ENCODE results near the gene RPP25L.

Gene RPP25L

DNA sequence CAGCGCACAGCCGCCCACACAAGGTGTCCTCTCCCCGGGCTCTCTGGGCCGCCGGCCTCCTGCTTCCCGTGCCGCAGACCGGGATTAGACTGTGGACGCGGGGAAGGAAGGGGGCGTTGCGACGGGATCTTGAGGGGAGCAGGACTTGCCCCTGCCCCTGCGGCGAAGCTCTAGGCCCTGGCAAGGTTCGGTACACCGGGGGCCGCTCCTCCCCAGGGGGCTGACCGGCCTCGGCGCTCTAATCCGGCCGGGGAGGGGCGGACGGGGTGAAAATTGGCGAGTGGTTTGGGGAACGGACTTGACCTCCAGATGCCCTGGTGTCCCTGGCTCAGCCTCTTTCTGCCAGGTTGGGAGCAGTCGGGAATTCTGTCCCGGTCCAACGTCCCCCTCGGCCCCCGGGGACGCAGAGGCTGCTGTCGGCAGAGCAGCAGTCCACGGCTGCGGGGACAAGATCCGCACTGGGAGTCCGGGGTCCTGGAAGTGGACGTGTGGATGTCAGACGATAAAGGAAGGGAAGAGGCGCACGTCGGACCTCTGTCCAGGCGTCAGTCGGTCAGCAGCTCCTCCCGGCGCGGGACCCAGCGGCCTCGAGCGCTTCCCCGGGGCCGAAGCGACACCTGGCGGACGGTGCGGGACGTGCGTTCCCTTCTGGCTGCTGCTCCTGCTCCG lies 20.5 kb downstream of the RPP25L start:
- Histone ChIP-seq H3K4me3 (ENCODE audit: control insufficient read depth in 1 of 7, extremely low read depth in 1 of 7, insufficient read depth in 4 of 7, low read depth in 2 of 7, low read length in 6 of 7) (peak overlapping the region in 6 of 7 experiments; percentile 9 to 74 (median 60)), H3K4me1 (ENCODE audit: control extremely low read depth in 1 of 4, control insufficient read depth in 4 of 4, insufficient read depth in 4 of 4, low read length in 3 of 4) (peaks cover 0 to 47% (median 43%) of the 10 kb centered on the region in 4 experiments), H3K27ac (ENCODE audit: insufficient read depth in 1 of 2, low read depth in 1 of 2, low read length in 2 of 2, poor library complexity in 1 of 2, severe bottlenecking in 2 of 2) (no peak overlapping the region), H3K9me3 (ENCODE audit: control extremely low read depth in 1 of 5, control insufficient read depth in 4 of 5, insufficient read depth in 2 of 5, low read depth in 1 of 5, low read length in 4 of 5) (no peaks in the 10 kb centered on the region), H3K36me3 (ENCODE audit: control insufficient read depth in 4 of 4, insufficient read depth in 4 of 4, low read length in 3 of 4) (no peaks in the 10 kb centered on the region), H3K27me3 (replicated peaks in 2 of 5; ENCODE audit: control insufficient read depth in 4 of 5, insufficient read depth in 5 of 5, low read length in 4 of 5) (peaks cover 11 to 92% (median 52%) of the 10 kb centered on the region in 5 experiments)
- WGBS (ENCODE audit: insufficient coverage): 1% methylated on average over 47 of the region's 60 CpGs
- ChIA-PET CTCF (interaction anchor here (0.8 to 5.6 kb wide), 31 partner anchors 9 to 191 kb away, joined by 3 to 57 read pairs (median 4); no protein-coding TSS in a partner anchor), POLR2A (interaction anchor here (0.5 to 0.6 kb wide), 2 partner anchors 11 to 42 kb away, joined by 3 to 4 read pairs; no protein-coding TSS in a partner anchor)
- peak; percentile 53 to 72 (median 69) for DNase-seq

DNA sequence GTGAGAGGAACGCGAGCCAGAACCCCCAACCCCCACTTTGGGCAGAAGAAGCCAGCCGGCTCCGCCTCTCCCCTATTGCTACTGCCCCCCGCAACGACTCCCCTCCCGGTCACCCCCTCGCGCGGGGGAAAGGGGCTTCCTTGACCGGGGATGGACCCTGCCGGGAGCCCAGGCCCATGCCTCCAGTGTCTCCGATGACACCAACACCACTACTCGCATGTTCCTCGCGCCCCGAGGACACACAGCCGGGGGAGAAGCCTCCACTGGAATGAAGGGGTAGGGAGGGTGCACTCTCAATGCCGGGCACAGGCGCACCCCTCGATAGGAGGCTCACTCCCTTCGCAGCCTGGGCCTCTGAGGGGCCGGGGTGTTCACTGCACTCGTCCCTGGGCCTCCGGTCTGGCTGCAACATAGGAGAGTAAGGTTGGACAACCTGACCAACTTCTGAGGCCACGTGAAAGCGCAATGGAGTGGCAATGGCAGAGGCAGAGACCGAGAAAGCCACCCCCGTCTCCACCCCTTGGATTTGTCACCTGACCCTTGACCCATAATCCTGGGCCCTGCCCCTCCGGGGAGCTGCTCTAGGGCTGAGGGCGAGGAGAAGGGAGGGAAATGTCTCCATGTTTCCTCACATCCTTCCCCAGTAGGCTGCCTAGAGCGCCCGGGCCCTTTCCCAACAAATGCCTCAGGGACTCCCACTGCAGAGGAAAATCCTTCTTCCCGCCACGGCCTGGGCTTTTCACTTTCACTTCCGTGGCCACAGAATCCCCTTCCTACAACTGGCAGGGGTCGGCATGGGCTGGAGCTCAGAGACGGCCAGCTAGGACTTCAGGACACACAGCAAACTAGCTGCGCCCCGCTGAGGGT lies 21.3 kb downstream of the RPP25L start:
- 2% methylated on average over 27 of the region's 40 CpGs for WGBS (ENCODE audit: insufficient coverage)
- peak in 1 of 3 donors; percentile 26 for DNase-seq
- Histone ChIP-seq H3K9me3 (ENCODE audit: control extremely low read depth in 1 of 5, control insufficient read depth in 4 of 5, insufficient read depth in 2 of 5, low read depth in 1 of 5, low read length in 4 of 5) (no peaks in the 10 kb centered on the region), H3K27me3 (replicated peaks in 2 of 5; ENCODE audit: control insufficient read depth in 4 of 5, insufficient read depth in 5 of 5, low read length in 4 of 5) (peaks cover 11 to 94% (median 55%) of the 10 kb centered on the region in 5 experiments), H3K4me3 (ENCODE audit: control insufficient read depth in 1 of 7, extremely low read depth in 1 of 7, insufficient read depth in 4 of 7, low read depth in 2 of 7, low read length in 6 of 7) (peak overlapping the region in 6 of 7 experiments; percentile 9 to 74 (median 60)), H3K27ac (ENCODE audit: insufficient read depth in 1 of 2, low read depth in 1 of 2, low read length in 2 of 2, poor library complexity in 1 of 2, severe bottlenecking in 2 of 2) (no peak overlapping the region), H3K4me1 (ENCODE audit: control extremely low read depth in 1 of 4, control insufficient read depth in 4 of 4, insufficient read depth in 4 of 4, low read length in 3 of 4) (peaks cover 0 to 47% (median 43%) of the 10 kb centered on the region in 4 experiments), H3K36me3 (ENCODE audit: control insufficient read depth in 4 of 4, insufficient read depth in 4 of 4, low read length in 3 of 4) (no peaks in the 10 kb centered on the region)
- ChIA-PET CTCF (interaction anchor here (0.8 to 5.6 kb wide), 20 partner anchors 10 to 190 kb away, joined by 3 to 57 read pairs (median 4); no protein-coding TSS in a partner anchor), POLR2A (no interaction called here)

DNA sequence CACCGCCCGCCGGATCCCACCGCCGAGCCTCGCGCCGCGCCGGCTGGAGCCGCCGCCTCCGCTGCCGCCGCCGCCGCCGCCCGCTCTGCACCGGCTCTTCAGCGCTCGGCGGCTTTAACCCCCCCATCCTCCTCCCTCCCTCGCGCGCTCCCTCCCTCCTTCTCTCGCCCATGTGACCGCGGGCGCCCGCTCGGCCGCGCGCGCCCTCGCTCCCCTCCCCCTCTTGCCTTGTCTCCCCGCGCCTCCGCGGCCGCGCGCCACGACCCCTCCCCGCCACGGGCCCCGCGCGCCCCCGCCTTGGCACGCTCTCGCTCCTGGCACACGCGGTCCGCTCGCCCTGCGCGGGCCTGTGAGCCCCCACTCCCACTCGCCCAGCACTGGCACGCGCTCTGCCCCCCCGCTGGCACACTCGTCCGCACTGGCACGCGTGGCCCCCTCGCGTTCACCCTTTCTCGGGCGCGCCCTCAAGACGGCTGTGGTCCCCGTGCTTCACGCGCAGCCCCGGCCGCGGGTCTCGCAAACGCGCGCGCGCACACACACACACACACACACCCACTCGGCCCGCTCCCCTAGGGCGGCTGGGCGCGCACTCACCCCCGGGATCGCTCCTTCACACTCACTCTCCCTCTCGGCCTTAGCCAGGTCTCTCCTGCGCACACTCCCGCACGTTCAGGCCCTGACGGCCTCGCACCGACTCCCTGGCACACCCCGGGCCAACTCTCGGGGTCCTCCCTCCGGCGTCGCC lies 22.1 kb downstream of the RPP25L start, which contains the start of gene CNTFR:
CNTFR (minus strand) TSS at position 89 of the 745 bp plus-strand sequence. CDS start 20,743 bp downstream, outside the sequence.
- Histone ChIP-seq H3K9me3 (ENCODE audit: control extremely low read depth in 1 of 5, control insufficient read depth in 4 of 5, insufficient read depth in 2 of 5, low read depth in 1 of 5, low read length in 4 of 5) (peaks cover 0 to 2% (median 0%) of the 10 kb centered on the region in 5 experiments), H3K4me1 (ENCODE audit: control extremely low read depth in 1 of 4, control insufficient read depth in 4 of 4, insufficient read depth in 4 of 4, low read length in 3 of 4) (peaks cover 0 to 47% (median 43%) of the 10 kb centered on the region in 4 experiments), H3K36me3 (ENCODE audit: control insufficient read depth in 4 of 4, insufficient read depth in 4 of 4, low read length in 3 of 4) (no peaks in the 10 kb centered on the region), H3K27me3 (replicated peaks in 2 of 5; ENCODE audit: control insufficient read depth in 4 of 5, insufficient read depth in 5 of 5, low read length in 4 of 5) (peaks cover 11 to 99% (median 58%) of the 10 kb centered on the region in 5 experiments), H3K4me3 (ENCODE audit: control insufficient read depth in 1 of 7, extremely low read depth in 1 of 7, insufficient read depth in 4 of 7, low read depth in 2 of 7, low read length in 6 of 7) (peak within 1 kb of the TSS; percentile 2 to 74 (median 47)), H3K27ac (ENCODE audit: insufficient read depth in 1 of 2, low read depth in 1 of 2, low read length in 2 of 2, poor library complexity in 1 of 2, severe bottlenecking in 2 of 2) (no peak within 1 kb of the TSS)
- ChIA-PET CTCF (no interaction called here), POLR2A (interaction anchor here (0.6 kb wide), 1 partner anchor 12 kb away, joined by 3 read pairs; no protein-coding TSS in a partner anchor)
- DNase-seq: peak in 2 of 3 donors; percentile 42 to 61
- 0% methylated on average over 66 of the region's 104 CpGs for WGBS (ENCODE audit: insufficient coverage)

DNA sequence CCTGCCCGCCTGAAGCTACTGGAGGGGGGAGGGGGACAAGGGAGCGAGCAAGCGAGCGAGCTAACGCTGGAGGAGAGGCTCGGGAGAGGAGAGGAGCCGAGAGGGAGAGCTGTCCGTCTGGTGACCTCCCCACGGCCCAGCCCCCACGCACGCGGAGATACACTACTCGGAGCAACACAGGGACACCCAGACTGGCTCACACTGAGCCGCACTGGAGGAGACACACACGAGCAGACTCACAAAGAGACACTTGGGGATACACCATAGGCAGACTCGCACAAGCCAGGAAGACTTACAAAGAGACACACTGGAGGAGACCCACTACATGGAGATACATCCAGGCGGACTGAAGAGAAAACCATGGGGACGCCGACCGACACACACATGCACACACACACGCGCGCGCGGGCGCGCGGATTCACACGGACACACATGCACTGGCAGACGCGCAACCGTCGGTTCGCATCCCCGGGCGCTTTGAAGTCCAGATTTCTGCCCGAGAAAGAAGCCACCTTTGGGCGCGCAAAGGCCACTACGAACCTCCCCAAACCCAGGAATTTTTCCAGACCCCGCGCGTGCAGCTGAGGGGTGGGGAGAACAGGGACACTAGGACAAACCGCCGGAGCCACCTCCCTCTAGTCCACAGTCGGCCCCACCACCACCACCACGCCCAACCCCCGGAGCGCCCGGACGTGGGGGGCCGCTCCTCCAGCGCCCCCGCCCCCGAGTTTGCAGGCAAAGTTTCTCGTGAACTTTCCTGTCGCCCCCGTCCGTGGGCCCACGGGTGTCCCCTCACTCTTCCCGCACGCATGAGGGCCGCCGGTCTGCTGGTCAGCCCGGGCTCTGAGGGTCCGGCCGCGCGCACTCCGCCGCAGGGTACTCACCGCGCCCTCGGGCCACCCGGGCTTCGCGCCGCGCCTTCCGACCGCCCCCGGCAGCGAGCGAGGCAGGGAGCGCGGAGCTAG lies 22.9 kb downstream of the RPP25L start:
- Histone ChIP-seq H3K36me3 (ENCODE audit: control insufficient read depth in 4 of 4, insufficient read depth in 4 of 4, low read length in 3 of 4) (no peaks in the 10 kb centered on the region), H3K4me3 (ENCODE audit: control insufficient read depth in 1 of 7, extremely low read depth in 1 of 7, insufficient read depth in 4 of 7, low read depth in 2 of 7, low read length in 6 of 7) (peak overlapping the region in 3 of 7 experiments; percentile 25 to 70 (median 55)), H3K27me3 (replicated peaks in 2 of 5; ENCODE audit: control insufficient read depth in 4 of 5, insufficient read depth in 5 of 5, low read length in 4 of 5) (peaks cover 11 to 99% (median 57%) of the 10 kb centered on the region in 5 experiments), H3K4me1 (ENCODE audit: control extremely low read depth in 1 of 4, control insufficient read depth in 4 of 4, insufficient read depth in 4 of 4, low read length in 3 of 4) (peaks cover 0 to 47% (median 43%) of the 10 kb centered on the region in 4 experiments), H3K9me3 (ENCODE audit: control extremely low read depth in 1 of 5, control insufficient read depth in 4 of 5, insufficient read depth in 2 of 5, low read depth in 1 of 5, low read length in 4 of 5) (peaks cover 0 to 2% (median 0%) of the 10 kb centered on the region in 5 experiments), H3K27ac (ENCODE audit: insufficient read depth in 1 of 2, low read depth in 1 of 2, low read length in 2 of 2, poor library complexity in 1 of 2, severe bottlenecking in 2 of 2) (no peak overlapping the region)
- WGBS (ENCODE audit: insufficient coverage): 1% methylated on average over 68 of the region's 86 CpGs
- ChIA-PET CTCF (interaction anchor here (1.6 kb wide), 1 partner anchor 43 kb away, joined by 3 read pairs; no protein-coding TSS in a partner anchor), POLR2A (interaction anchor here (0.5 to 0.6 kb wide), 2 partner anchors 11 to 158 kb away, joined by 3 to 6 read pairs; no protein-coding TSS in a partner anchor)
- DNase-seq: peak in 1 of 3 donors; percentile 29

DNA sequence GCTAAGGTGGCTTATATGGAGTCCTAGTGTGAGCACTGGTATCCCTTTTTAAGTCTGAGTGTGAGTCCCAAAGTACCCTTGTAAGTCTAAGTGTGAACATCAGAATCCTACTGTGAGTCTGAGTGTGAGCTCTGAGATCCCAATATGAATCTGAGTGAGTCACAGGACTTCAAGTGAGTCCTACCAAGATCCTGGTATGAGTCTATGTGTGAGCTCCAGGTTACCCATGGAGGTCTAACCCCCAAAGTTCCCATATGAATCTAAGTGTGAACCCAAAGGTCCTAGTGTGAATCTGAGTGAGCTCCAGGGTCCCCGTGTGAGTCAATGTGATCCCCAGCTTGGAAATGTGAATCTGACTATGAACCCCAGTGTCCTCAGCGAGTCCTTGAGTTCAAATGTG lies 24.6 kb downstream of the RPP25L start:
- WGBS (ENCODE audit: insufficient coverage): 25% methylated on average over 1 of the region's 2 CpGs
- Histone ChIP-seq H3K36me3 (ENCODE audit: control insufficient read depth in 4 of 4, insufficient read depth in 4 of 4, low read length in 3 of 4) (no peaks in the 10 kb centered on the region), H3K27me3 (replicated peaks in 2 of 5; ENCODE audit: control insufficient read depth in 4 of 5, insufficient read depth in 5 of 5, low read length in 4 of 5) (peaks cover 11 to 99% (median 56%) of the 10 kb centered on the region in 5 experiments), H3K9me3 (ENCODE audit: control extremely low read depth in 1 of 5, control insufficient read depth in 4 of 5, insufficient read depth in 2 of 5, low read depth in 1 of 5, low read length in 4 of 5) (peaks cover 0 to 2% (median 0%) of the 10 kb centered on the region in 5 experiments), H3K27ac (ENCODE audit: insufficient read depth in 1 of 2, low read depth in 1 of 2, low read length in 2 of 2, poor library complexity in 1 of 2, severe bottlenecking in 2 of 2) (no peak overlapping the region), H3K4me3 (ENCODE audit: control insufficient read depth in 1 of 7, extremely low read depth in 1 of 7, insufficient read depth in 4 of 7, low read depth in 2 of 7, low read length in 6 of 7) (no peak overlapping the region), H3K4me1 (ENCODE audit: control extremely low read depth in 1 of 4, control insufficient read depth in 4 of 4, insufficient read depth in 4 of 4, low read length in 3 of 4) (peaks cover 0 to 38% (median 33%) of the 10 kb centered on the region in 4 experiments)
- POLR2A ChIA-PET: interaction anchor here (0.5 kb wide), 1 partner anchor 250 kb away, joined by 3 read pairs; no protein-coding TSS in a partner anchor
- DNase-seq: no peak
- CTCF ChIA-PET: interaction anchor here (0.9 to 1.9 kb wide), 6 partner anchors 15 to 151 kb away, joined by 3 to 5 read pairs (median 3); no protein-coding TSS in a partner anchor
